Measurements from ENCODE around the gene GPC3.

The GPC3 gene

DNA sequence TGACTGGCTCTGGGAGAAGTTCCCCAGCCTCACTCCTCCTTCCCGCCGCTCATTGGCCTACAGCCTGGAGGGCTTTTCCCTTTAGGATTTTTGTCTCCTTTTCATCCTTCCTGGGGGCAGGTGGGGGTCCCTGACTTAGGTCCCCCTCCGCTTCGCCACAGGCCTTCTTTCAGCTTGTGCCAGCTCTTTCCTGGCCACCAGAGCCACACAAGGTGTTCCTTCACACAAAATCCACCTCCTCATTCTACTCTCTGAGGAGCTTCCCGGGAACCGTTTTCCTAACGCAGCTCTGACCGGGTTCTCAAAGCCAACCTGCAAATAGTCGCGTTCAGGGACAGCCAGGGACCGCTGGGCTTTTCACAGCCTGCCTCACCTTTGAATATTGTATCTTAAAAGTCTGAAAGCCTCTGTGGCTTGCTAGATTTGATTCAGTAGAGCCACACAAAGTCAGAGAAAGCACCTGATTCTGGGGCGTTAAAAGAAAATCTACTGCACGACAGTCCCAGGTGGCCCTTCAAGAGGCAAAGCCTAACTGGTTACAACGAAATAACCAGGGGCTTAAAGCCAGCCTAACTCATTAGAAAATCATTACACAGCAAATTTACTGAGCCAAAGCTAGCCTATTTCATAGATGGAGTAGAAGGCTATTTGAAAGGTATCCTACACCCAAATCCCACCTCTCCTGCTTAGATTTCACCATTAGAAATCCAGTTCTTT, 731 bp upstream of the GPC3 start:
- TF ChIP-seq, protein P1, sequence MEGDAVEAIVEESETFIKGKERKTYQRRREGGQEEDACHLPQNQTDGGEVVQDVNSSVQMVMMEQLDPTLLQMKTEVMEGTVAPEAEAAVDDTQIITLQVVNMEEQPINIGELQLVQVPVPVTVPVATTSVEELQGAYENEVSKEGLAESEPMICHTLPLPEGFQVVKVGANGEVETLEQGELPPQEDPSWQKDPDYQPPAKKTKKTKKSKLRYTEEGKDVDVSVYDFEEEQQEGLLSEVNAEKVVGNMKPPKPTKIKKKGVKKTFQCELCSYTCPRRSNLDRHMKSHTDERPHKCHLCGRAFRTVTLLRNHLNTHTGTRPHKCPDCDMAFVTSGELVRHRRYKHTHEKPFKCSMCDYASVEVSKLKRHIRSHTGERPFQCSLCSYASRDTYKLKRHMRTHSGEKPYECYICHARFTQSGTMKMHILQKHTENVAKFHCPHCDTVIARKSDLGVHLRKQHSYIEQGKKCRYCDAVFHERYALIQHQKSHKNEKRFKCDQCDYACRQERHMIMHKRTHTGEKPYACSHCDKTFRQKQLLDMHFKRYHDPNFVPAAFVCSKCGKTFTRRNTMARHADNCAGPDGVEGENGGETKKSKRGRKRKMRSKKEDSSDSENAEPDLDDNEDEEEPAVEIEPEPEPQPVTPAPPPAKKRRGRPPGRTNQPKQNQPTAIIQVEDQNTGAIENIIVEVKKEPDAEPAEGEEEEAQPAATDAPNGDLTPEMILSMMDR (IDR thresholded peaks at IDR 0.05; ENCODE audit: low read depth, low read length, missing control alignments): no peak
- no peak for DNase-seq (ENCODE audit: low read depth)
- no peak overlapping the region for H3K4me3 ChIP-seq (ENCODE audit: low read depth, low read length)

DNA sequence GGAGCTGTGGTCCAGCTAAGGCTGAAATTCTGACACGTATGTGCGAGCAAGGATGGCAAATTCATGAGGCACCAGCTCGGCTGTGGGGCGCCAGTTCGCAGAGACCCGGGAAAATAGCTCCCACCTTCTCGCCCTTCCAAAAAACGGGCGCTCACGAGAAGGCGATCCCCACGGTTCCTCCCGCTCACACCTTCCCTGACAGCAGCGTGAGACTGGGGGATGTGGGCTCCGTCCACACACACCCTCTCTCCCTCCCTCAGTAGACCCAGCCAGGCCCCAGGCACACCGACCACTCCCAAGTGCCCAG, 584 bp downstream of the GPC3 start:
- no peak overlapping the region for H3K4me3 ChIP-seq (ENCODE audit: low read depth, low read length)
- TF ChIP-seq, protein P1 (IDR thresholded peaks at IDR 0.05; ENCODE audit: low read depth, low read length, missing control alignments): no peak
- no peak for DNase-seq (ENCODE audit: low read depth)

DNA sequence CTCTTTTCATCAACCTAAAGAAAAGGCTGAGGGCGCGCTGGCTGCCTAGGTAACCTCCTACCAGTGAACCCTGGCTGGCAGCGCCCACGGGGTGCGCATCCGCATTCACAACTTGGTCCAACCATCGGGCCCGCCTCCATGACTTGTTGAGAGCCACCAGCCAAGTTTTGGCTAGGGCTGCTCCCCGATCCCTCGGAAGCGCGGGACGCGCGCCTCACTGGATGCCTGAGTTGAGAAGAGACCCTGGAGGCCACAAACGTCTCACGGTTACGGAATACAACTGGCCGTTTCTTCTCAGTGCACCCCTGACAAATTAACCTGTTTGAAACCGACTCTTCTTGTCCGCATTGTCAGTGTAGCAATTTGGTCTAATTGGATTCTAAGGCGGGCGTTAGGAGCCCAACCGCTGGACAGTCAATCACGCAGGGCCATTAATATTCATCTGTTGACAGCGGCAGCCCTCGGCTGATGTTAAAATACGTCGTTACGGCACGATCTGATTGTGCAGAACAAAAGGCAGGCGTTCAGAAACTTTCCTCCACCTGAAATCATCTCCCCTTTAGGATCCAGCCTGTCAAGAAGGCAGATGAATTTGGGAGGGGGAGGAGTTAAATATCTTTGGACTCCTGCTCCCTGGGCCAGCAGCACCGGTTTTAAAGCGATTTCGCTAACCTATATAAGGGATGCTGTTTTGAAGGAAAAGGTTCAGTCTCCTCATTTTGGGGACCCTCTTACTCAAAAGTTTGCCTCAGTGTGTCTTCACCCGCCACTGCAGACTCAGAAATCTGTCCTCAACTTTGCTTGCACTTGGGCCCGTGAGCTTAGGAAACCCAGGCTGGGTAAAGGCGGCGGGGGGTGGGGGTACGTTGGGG, 1.2 kb downstream of the GPC3 start:
- DNase-seq (ENCODE audit: low read depth): no peak
- TF ChIP-seq, protein P1 (IDR thresholded peaks at IDR 0.05; ENCODE audit: low read depth, low read length, missing control alignments): no peak
- no peak overlapping the region for H3K4me3 ChIP-seq (ENCODE audit: low read depth, low read length)

DNA sequence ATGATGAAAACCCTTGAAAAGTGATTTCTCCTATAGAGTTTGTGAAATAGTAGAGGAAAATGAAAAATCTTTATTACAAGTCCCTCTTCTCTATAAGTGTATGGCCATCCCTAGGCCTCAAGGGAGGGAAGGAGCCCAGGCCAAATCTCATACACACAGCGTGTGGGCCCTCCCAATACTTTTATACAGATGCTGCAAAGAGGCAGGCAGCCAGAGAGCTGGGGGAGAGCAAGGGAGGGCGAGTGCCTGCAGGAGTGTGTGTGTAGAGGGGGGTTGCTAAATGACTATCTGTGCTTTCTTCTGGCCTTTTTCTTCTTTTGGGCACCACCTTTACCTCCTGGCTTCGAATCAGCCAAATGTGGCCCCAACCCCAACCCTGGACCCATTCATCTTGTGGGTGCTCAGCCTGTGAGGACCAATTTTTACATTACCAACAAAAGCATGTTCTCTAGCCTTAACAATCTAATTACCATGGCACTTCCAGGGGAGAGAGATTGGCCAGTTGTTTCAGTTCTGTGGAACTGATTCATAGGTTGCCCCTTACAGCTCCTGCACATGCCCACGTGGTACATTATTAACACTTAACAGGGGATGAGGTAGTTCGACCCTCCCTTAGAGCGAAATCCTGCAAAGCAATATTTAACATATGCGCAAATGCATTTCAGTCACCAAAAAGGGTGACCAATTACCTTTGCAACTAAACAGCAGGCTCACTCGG, 2.0 kb downstream of the GPC3 start:
- no peak for DNase-seq (ENCODE audit: low read depth)
- TF ChIP-seq, protein P1 (IDR thresholded peaks at IDR 0.05; ENCODE audit: low read depth, low read length, missing control alignments): no peak
- H3K4me3 ChIP-seq (ENCODE audit: low read depth, low read length): no peak overlapping the region

DNA sequence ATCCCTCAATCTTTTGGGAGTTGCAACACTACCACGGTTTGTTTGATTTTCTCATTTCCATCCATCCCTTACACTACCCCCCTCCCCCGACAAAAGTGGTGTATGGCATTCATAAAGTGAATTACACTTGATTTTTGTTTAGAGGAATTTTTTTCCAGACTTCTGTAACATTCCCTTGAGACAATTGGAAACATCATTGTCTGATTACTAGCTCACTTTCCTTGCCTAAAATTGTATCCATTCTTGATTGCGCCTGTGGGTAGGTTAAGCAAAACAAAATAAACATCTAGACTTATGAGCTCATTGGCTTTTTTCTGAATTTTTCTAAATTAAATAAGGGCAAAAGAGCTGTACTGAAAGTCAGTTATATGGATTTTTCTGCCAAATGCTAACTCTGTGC, 3.5 kb downstream of the GPC3 start:
- TF ChIP-seq, protein P1 (IDR thresholded peaks at IDR 0.05; ENCODE audit: low read depth, low read length, missing control alignments): no peak
- no peak for DNase-seq (ENCODE audit: low read depth)
- no peak overlapping the region for H3K4me3 ChIP-seq (ENCODE audit: low read depth, low read length)

DNA sequence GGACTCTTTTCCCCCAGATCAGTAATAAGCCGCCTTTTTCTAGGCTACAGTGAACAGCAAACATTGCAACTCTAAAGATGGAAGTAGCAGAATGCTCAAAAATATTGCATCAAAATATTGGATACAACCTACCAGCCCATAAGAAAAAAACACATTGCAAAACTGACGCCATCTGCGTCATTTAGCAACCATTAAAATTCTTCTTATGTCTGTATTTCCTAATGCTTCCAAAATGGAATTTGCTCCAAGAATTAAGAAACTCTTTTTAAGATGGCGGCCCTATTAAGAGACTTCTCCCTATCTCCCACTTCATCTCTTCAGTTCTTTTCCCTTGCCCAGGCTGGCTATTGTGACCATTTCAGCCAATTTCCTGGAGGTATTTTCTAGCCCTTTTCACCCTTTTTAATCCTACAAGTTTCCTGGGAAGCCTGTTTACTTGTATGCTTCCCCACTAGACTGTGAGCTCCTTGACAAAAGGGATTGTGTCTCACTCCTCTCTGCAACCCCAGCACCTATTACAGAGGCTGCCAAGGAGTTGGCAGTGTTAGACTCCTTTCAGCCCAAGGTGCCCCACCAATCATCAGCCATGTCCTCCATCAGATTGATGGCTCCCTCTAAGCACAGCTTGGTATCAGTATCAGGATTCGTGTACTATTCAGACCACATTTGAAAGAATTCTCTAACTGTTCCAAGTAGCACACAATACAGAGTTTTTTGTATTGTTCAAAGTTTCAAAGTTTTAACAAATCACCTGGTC, 4.4 kb downstream of the GPC3 start:
- H3K4me3 ChIP-seq (ENCODE audit: low read depth, low read length): no peak overlapping the region
- no peak for DNase-seq (ENCODE audit: low read depth)
- TF ChIP-seq, protein P1 (IDR thresholded peaks at IDR 0.05; ENCODE audit: low read depth, low read length, missing control alignments): no peak
